OCI-LY7 (cell line): Measurements from ENCODE around the gene ARHGAP42. TPM values are rescaled to one million over a fixed set of nuclear protein-coding genes. Genes with fewer than 3 reads are reported as not detected.

Experiments
- BruUV-seq: library from RNA; stranded (reverse); fragments of 400-500 nt; replicated peaks from 2 replicates; lab custom pipeline; 2021; lab: Mats Ljungman, UMichigan
- CTCF ChIA-PET: fragments of 300-600 bp; sonication (Branson Sonifier 250); formaldehyde crosslinking; loops from one replicate; lab custom pipeline; 2022; ENCODE audit warnings: antibody characterized with exemption; ENCODE audit not compliant: unreplicated experiment; lab: Charles Lee
- POLR2A ChIA-PET: fragments of 300-600 bp; sonication (Branson Sonifier 250); formaldehyde crosslinking; loops from one replicate; lab custom pipeline; 2022; ENCODE audit warnings: antibody characterized with exemption; lab: Charles Lee
- DNase-seq: peaks from one replicate; pipeline ENCODE4 v3.0.0-alpha.2; 2015; ENCODE audit warnings: low spot score
- H2AFZ ChIP-seq: fragments of 200-600 bp; sonication (generic), shearing (Covaris generic); 2 replicates; pipeline ENCODE4 v1.6.1; 2014; ENCODE audit warnings: mild to moderate bottlenecking, antibody characterized with exemption, low read length, moderate library complexity
- H3K27ac ChIP-seq: fragments of 200-600 bp; sonication (generic); 2 replicates; pipeline ENCODE4 v1.5.1; 2014; ENCODE audit warnings: mixed run types, low read depth, mild to moderate bottlenecking, moderate library complexity, low read length, inconsistent platforms; ENCODE audit not compliant: poor library complexity, severe bottlenecking
- H3K36me3 ChIP-seq: fragments of 200-600 bp; sonication (generic); 2 replicates; pipeline ENCODE4 v1.6.1; 2014; ENCODE audit warnings: mild to moderate bottlenecking, antibody characterized with exemption, low read length, moderate library complexity, mixed read lengths; ENCODE audit not compliant: insufficient read depth
- H3K4me1 ChIP-seq: fragments of 200-600 bp; sonication (generic); 2 replicates; pipeline ENCODE4 v1.5.1; 2014; ENCODE audit warnings: mild to moderate bottlenecking, low read length; ENCODE audit not compliant: insufficient read depth, poor library complexity, severe bottlenecking
- H3K4me2 ChIP-seq: fragments of 200-600 bp; sonication (generic); 2 replicates; pipeline ENCODE4 v1.6.1; 2014; ENCODE audit warnings: mild to moderate bottlenecking, low read length
- H3K4me3 ChIP-seq: fragments of 200-600 bp; sonication (generic); 2 replicates; pipeline ENCODE4 v1.5.1; 2014; ENCODE audit warnings: mild to moderate bottlenecking, low read depth, low read length; ENCODE audit not compliant: poor library complexity, severe bottlenecking
- H3K79me2 ChIP-seq: fragments of 200-600 bp; sonication (generic); 2 replicates; pipeline ENCODE4 v1.6.1; 2016; ENCODE audit warnings: low read depth, mild to moderate bottlenecking, low read length, moderate library complexity, mixed read lengths; ENCODE audit not compliant: insufficient read depth
- H3K9me2 ChIP-seq: fragments of 200-600 bp; sonication (generic); 2 replicates; pipeline ENCODE4 v1.6.1; 2016; ENCODE audit warnings: mild to moderate bottlenecking, low read length, mixed read lengths; ENCODE audit not compliant: insufficient read depth
- H3K9me3 ChIP-seq: fragments of 200-600 bp; sonication (generic); 2 replicates; pipeline ENCODE4 v1.6.1; 2014; ENCODE audit warnings: mild to moderate bottlenecking, mixed run types, low read length, mixed read lengths
- H4K20me1 ChIP-seq: fragments of 200-600 bp; sonication (generic); 2 replicates; pipeline ENCODE4 v1.6.1; 2014; ENCODE audit warnings: mild to moderate bottlenecking, antibody characterized with exemption, low read length, moderate library complexity, mixed read lengths; ENCODE audit not compliant: insufficient read depth
- EZH2phosphoT487 ChIP-seq: fragments of 200-600 bp; sonication (generic); IDR thresholded peaks from 2 replicates; pipeline ENCODE4 v1.6.1; 2018; ENCODE audit warnings: low read depth, borderline replicate concordance, mild to moderate bottlenecking, mixed run types, antibody characterized with exemption, low read length, moderate library complexity, mixed read lengths
- intact Hi-C: fragments of 100-400 bp; cut with micrococcal nuclease; formaldehyde crosslinking; loops from one replicate; pipeline ENCODE4 v1.10.0; 2022; ENCODE audit not compliant: unreplicated experiment
- total RNA-seq, 2 experiments: library from RNA; depleted of rRNA in 1 of 2; stranded (reverse); fragments of >200 nt in 1 of 2; shearing (Covaris generic) in 1 of 2; gene quantifications; 2 replicates each; pipeline ENCODE4 v1.2.3, GENCODE V29; 2014 to 2022
- TF ChIP-seq, protein P1 (sequence below): fragments of 200-600 bp; sonication (generic); conservative IDR thresholded peaks from 2 replicates; pipeline ENCODE4 v1.5.1; 2014; ENCODE audit warnings: mild to moderate bottlenecking, antibody characterized with exemption, low read length, moderate library complexity, mixed read lengths

ARHGAP42 gene
- total RNA-seq, 2 experiments from 2014 or later = not detected

DNA sequence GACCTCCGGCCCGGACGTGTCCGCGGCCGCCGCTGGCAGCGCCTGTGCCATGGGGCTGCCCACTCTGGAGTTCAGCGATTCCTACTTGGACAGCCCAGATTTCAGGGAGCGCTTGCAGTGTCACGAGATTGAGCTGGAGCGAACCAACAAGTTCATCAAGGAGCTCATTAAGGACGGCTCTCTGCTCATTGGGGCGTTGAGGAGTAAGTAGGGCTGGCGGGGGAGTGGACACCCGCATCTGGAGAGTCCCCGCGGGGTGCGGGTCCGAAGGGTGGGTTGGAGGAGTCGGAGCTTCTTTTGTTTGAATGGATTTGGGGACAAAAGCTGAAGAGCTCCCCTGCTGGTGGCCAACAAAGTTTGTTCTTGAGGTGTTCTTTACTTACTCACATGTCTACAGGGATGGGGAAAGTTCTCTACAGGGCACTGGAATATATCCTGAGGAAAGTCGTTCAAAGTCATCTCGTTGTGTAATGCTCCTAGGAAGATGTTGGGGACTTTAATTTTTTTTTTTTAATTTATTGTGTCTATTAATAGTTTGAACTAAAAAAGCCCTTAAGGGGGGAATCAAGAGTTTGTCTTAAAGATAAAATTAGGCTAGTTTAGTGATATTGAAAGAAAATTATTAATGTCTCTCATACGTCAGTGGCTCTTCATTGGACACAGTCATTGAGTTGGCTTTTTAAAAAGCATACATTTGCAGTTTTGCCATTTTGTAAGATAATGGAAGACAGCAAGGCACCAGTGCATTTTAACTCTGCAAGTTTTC lies 725 bp downstream of the ARHGAP42 start:
- Histone ChIP-seq H3K4me1 (no peaks in the 10 kb centered on the region), H3K27ac (no peak overlapping the region), H3K9me3 (no peaks in the 10 kb centered on the region), H3K4me2 (no peak overlapping the region), H3K36me3 (no peaks in the 10 kb centered on the region), H3K4me3 (no peak overlapping the region), H2AFZ (no peak overlapping the region), H3K79me2 (no peaks in the 10 kb centered on the region), H4K20me1 (no peaks in the 10 kb centered on the region), H3K9me2 (no peaks in the 10 kb centered on the region)
- TF ChIP-seq EZH2phosphoT487 = no peak
- TF ChIP-seq, protein P1, sequence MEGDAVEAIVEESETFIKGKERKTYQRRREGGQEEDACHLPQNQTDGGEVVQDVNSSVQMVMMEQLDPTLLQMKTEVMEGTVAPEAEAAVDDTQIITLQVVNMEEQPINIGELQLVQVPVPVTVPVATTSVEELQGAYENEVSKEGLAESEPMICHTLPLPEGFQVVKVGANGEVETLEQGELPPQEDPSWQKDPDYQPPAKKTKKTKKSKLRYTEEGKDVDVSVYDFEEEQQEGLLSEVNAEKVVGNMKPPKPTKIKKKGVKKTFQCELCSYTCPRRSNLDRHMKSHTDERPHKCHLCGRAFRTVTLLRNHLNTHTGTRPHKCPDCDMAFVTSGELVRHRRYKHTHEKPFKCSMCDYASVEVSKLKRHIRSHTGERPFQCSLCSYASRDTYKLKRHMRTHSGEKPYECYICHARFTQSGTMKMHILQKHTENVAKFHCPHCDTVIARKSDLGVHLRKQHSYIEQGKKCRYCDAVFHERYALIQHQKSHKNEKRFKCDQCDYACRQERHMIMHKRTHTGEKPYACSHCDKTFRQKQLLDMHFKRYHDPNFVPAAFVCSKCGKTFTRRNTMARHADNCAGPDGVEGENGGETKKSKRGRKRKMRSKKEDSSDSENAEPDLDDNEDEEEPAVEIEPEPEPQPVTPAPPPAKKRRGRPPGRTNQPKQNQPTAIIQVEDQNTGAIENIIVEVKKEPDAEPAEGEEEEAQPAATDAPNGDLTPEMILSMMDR = no peak; the same call in 1 of the 2 replicates
- no peak for DNase-seq
- ChIA-PET CTCF (interaction anchor here (0.5 kb wide), 1 partner anchor 418 kb away, joined by 8 read pairs; no protein-coding TSS in a partner anchor), POLR2A (no interaction called here)
- intact Hi-C loops = no loop called here
- BruUV-seq = no TSS peak

DNA sequence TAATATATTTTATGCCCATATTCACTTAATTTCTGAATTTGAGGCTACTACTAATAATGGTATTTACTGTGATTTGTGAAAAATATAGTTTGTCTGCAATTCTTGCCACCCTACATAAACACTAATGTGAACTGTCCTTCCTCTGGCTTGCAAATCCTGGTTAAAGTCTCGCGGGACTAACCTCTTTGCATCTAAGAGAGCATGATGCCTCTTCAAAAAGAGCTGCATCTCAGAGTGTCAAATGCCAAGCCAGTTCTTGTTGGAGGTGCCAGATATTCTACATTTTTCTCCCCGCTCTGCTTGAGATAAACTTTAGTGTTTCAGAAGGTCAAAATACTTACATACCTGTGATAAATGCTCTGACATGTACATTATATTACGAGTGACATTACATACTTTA lies 2.1 kb downstream of the ARHGAP42 start:
- Histone ChIP-seq H4K20me1 (no peaks in the 10 kb centered on the region), H3K27ac (no peak overlapping the region), H3K36me3 (no peaks in the 10 kb centered on the region), H3K9me2 (no peaks in the 10 kb centered on the region), H3K4me1 (no peaks in the 10 kb centered on the region), H3K4me2 (no peak overlapping the region), H2AFZ (no peak overlapping the region), H3K79me2 (no peaks in the 10 kb centered on the region), H3K9me3 (no peaks in the 10 kb centered on the region), H3K4me3 (no peak overlapping the region)
- CTCF ChIA-PET = no interaction called here
- BruUV-seq = no TSS peak
- intact Hi-C loops = no loop called here
- no peak for DNase-seq
- POLR2A ChIA-PET = no interaction called here
- TF ChIP-seq, protein P1 = no peak
- no peak for TF ChIP-seq EZH2phosphoT487
